GM12878 (cell line): Measurements from ENCODE around the gene BMF. TPM values are rescaled to one million over a fixed set of nuclear protein-coding genes. Genes with fewer than 3 reads are reported as not detected.

Source experiments
- ATAC-seq: fragments of 200-7000 bp; cut with Tn5 transposase; 3 replicates; pipeline ENCODE4 v1.9.1; 2020; ENCODE audit warnings: mild to moderate bottlenecking, moderate library complexity
- BruUV-seq: library from RNA; stranded (reverse); fragments of 400-500 nt; replicated peaks from 2 replicates; lab custom pipeline; 2021; lab: Mats Ljungman, UMichigan
- CTCF ChIA-PET: fragments of 300-600 bp; sonication (Branson Sonifier 250); formaldehyde crosslinking; extraction: SDS; loops from one replicate; lab custom pipeline; 2021; ENCODE audit warnings: inconsistent platforms; lab: Yijun Ruan, JAX
- POLR2A ChIA-PET: fragments of 350-600 bp; formaldehyde crosslinking; extraction: SDS; loops from one replicate; lab custom pipeline; 2021; ENCODE audit warnings: inconsistent platforms; lab: Charles Lee
- RAD21 ChIA-PET: fragments of 300-600 bp; sonication (Branson Sonifier 250); formaldehyde crosslinking; loops from one replicate; lab custom pipeline; 2023; ENCODE audit warnings: antibody characterized with exemption; ENCODE audit not compliant: unreplicated experiment; lab: Charles Lee
- SMC1A ChIA-PET: fragments of 300-600 bp; sonication (Branson Sonifier 250); formaldehyde crosslinking; loops from one replicate; lab custom pipeline; 2023; ENCODE audit not compliant: unreplicated experiment, uncharacterized antibody; lab: Charles Lee
- DNase-seq: peaks from one replicate; pipeline ENCODE4 v3.0.0-alpha.2; 2011; ENCODE audit warnings: low read depth, low spot score
- FAIRE-seq: peaks from 3 replicates; lab custom pipeline; 2011; peaks lifted over from hg19 to GRCh38; lab: Jason Lieb, UNC
- H2AFZ ChIP-seq: 2 replicates; pipeline ENCODE4 v1.6.0; 2011; ENCODE audit warnings: low read depth, low read length, control low read depth; ENCODE audit not compliant: control insufficient read depth
- H3K27ac ChIP-seq: 2 replicates; pipeline ENCODE4 v1.5.1; 2011; ENCODE audit warnings: control low read depth; ENCODE audit not compliant: control insufficient read depth, insufficient read depth
- H3K27me3 ChIP-seq, 2 experiments: replicated peaks in 1 of 2; 2 replicates each; pipeline versions ENCODE4 v1.6.0 to v1.6.1; 2011; ENCODE audit warnings: low read length in 1 of 2; ENCODE audit not compliant: control insufficient read depth in 2 of 2, insufficient read depth in 2 of 2
- H3K36me3 ChIP-seq, 2 experiments: 2 replicates each; pipeline ENCODE4 v1.5.1; 2011; ENCODE audit warnings: low read length in 1 of 2; ENCODE audit not compliant: control insufficient read depth in 2 of 2, insufficient read depth in 2 of 2
- H3K4me1 ChIP-seq: 2 replicates; pipeline ENCODE4 v1.6.1; 2011; ENCODE audit warnings: mild to moderate bottlenecking, low read length, moderate library complexity, mixed read lengths; ENCODE audit not compliant: control insufficient read depth, insufficient read depth
- H3K4me2 ChIP-seq: 2 replicates; pipeline ENCODE4 v1.6.0; 2011; ENCODE audit warnings: control low read depth; ENCODE audit not compliant: control insufficient read depth, insufficient read depth
- H3K4me3 ChIP-seq: fragments of 200-600 bp; sonication (generic); 2 replicates; pipeline ENCODE4 v1.5.1; 2016
- H3K79me2 ChIP-seq: 2 replicates; pipeline ENCODE4 v1.6.0; 2011; ENCODE audit warnings: low read length; ENCODE audit not compliant: control insufficient read depth, insufficient read depth
- H3K9ac ChIP-seq: 2 replicates; pipeline ENCODE4 v1.8.0; 2011; ENCODE audit warnings: low read length, control low read depth, mixed read lengths; ENCODE audit not compliant: control insufficient read depth, insufficient read depth
- H3K9me3 ChIP-seq: replicated peaks from 3 replicates; pipeline ENCODE4 v1.5.1; 2011; ENCODE audit warnings: mild to moderate bottlenecking, low read length; ENCODE audit not compliant: control insufficient read depth, insufficient read depth
- H4K20me1 ChIP-seq: 2 replicates; pipeline ENCODE4 v1.6.0; 2011; ENCODE audit not compliant: control insufficient read depth, insufficient read depth
- BACH1 ChIP-seq: fragments of 450-650 bp; IDR thresholded peaks from 2 replicates; pipeline ENCODE4 v1.6.1; 2017; ENCODE audit warnings: mild to moderate bottlenecking, borderline replicate concordance
- BRCA1 ChIP-seq: IDR thresholded peaks from 2 replicates; pipeline ENCODE4 v1.6.1; 2011; ENCODE audit warnings: low read depth, low read length, improper control_type of control experiment
- E2F8 ChIP-seq: fragments of 450-650 bp; IDR thresholded peaks from 2 replicates; pipeline ENCODE4 v1.6.1; 2018; ENCODE audit warnings: mild to moderate bottlenecking, low read depth, moderate library complexity; ENCODE audit not compliant: partially characterized antibody
- HDAC2 ChIP-seq: fragments of 200-600 bp; sonication (generic); IDR thresholded peaks from 2 replicates; pipeline ENCODE4 v1.6.1; 2017
- MXI1 ChIP-seq: fragments of 150-350 bp; IDR thresholded peaks from 2 replicates; pipeline ENCODE4 v1.6.1; 2011; ENCODE audit warnings: low read depth, mild to moderate bottlenecking, inconsistent platforms, low read length, improper control_type of control experiment
- NR2F1 ChIP-seq: fragments of 450-650 bp; conservative IDR thresholded peaks from 2 replicates; pipeline ENCODE4 v1.6.1; 2017; ENCODE audit warnings: mild to moderate bottlenecking
- PAX5 ChIP-seq: IDR thresholded peaks from 2 replicates; pipeline ENCODE4 v1.6.1; 2011; ENCODE audit warnings: low read depth, low read length, borderline replicate concordance
- PKNOX1 ChIP-seq: fragments of 450-650 bp; IDR thresholded peaks from 2 replicates; pipeline ENCODE4 v1.6.1; 2016; ENCODE audit warnings: mild to moderate bottlenecking
- RAD21 ChIP-seq: IDR thresholded peaks from 2 replicates; pipeline ENCODE4 v1.6.1; 2011; ENCODE audit warnings: mild to moderate bottlenecking, low read depth, low read length, moderate library complexity; ENCODE audit not compliant: insufficient read depth
- TAF1 ChIP-seq: IDR thresholded peaks from 2 replicates; pipeline ENCODE4 v1.6.1; 2011; ENCODE audit warnings: mild to moderate bottlenecking, low read depth, low read length, borderline replicate concordance
- ZBTB33 ChIP-seq: fragments of 450-650 bp; IDR thresholded peaks from 2 replicates; pipeline ENCODE4 v1.6.1; 2017; ENCODE audit warnings: mild to moderate bottlenecking
- ZNF217 ChIP-seq: fragments of 450-650 bp; IDR thresholded peaks from 2 replicates; pipeline ENCODE4 v1.6.1; 2017; ENCODE audit warnings: antibody characterized with exemption, mild to moderate bottlenecking
- ZNF384 ChIP-seq: IDR thresholded peaks from 2 replicates; pipeline ENCODE4 v1.6.1; 2012; ENCODE audit warnings: low read depth, mild to moderate bottlenecking, low read length, improper control_type of control experiment, borderline replicate concordance
- WGBS: methylation state at CpG from one replicate; pipeline ENCODE4 v1.1.6; 2016; ENCODE audit warnings: low lambda C conversion rate; ENCODE audit not compliant: insufficient replicate concordance, insufficient coverage; ENCODE audit errors: missing lambda C conversion rate; 5-methylcytosine and 5-hydroxymethylcytosine counted together
- in situ Hi-C: fragments of 300-500 bp; cut with MboI; formaldehyde crosslinking; loops from 9 replicates; pipeline ENCODE4 v1.14.3; 2018; ENCODE audit warnings: mixed read lengths
- intact Hi-C: fragments of 100-400 bp; cut with micrococcal nuclease; formaldehyde crosslinking; loops from one replicate; pipeline ENCODE4 v1.14.2; 2022; ENCODE audit not compliant: unreplicated experiment
- polyA plus RNA-seq, 11 experiments: library from polyadenylated mRNA; depleted of rRNA in 4 of 11; unstranded in 6 of 11; stranded (reverse) in 5 of 11; fragments of >200 nt; fragmentation: Nextera tagmentation in 4 of 11; fragmentation: Illumina TruSeq in 1 of 11; extraction: Ambion mirVana in 4 of 11; extraction: Trizol in 1 of 11; gene quantifications; 1 replicate in 1 of 11; 2 replicates in 10 of 11; pipeline versions ENCODE4 v1.2.1 to v1.2.3, GENCODE V29; 2011 to 2016; ENCODE audit warnings: inconsistent platforms in 2 of 11, missing spikeins in 2 of 11, low read depth in 1 of 11
- total RNA-seq, 4 experiments: library from RNA; depleted of rRNA in 3 of 4; stranded (reverse); fragments of >200 nt in 3 of 4; fragmentation: Illumina TruSeq in 1 of 4; extraction: Trizol in 1 of 4; gene quantifications; 2 replicates each; pipeline versions ENCODE4 v1.2.1 to v1.2.3, GENCODE V29; 2013 to 2021

BMF gene
- total and polyA plus RNA-seq, 10 of the 15 experiments (the other 5 are each of a cell fraction or from before 2014, with no cell fraction given): 0.82 to 34.9 (median 16.9) TPM

GRCh38 chr15:40108061-40108854 lies 421 bp downstream of the BMF start:
- peak overlapping the region; percentile 96 for H3K4me2 ChIP-seq
- H3K9me3 ChIP-seq: no peaks in the 10 kb centered on the region
- H3K27me3 ChIP-seq: no peaks in the 10 kb centered on the region
- peaks cover 30% of the 10 kb centered on the region for H3K79me2 ChIP-seq
- no peaks in the 10 kb centered on the region for H3K36me3 ChIP-seq
- ChIA-PET RAD21 (interaction anchor here (0.7 to 24.6 kb wide), 15 partner anchors 11 to 220 kb away, joined by 3 to 903 read pairs (median 11); partner anchors contain the start of genes BUB1B and SRP14), SMC1A (interaction anchor here (1.0 to 29.7 kb wide), 14 partner anchors 29 to 171 kb away, joined by 3 to 1082 read pairs (median 4); partner anchors contain the start of genes BUB1B and SRP14), CTCF (interaction anchor here (0.7 to 19.0 kb wide), 21 partner anchors 13 to 314 kb away, joined by 3 to 776 read pairs (median 9); partner anchors contain the start of genes BUB1B and SRP14), POLR2A (interaction anchor here (0.6 to 17.1 kb wide), 12 partner anchors 10 to 173 kb away, joined by 3 to 307 read pairs (median 10); partner anchors contain the start of genes BUB1B and SRP14)
- H3K4me1 ChIP-seq: peaks cover 56% of the 10 kb centered on the region
- ATAC-seq (no peak), FAIRE-seq (no peak), DNase-seq (no peak)
- intact Hi-C loops (loop anchor here (2.0 to 10.0 kb wide), 4 partner anchors 53 to 321 kb away; partner anchors contain the start of genes BUB1B and EIF2AK4), in situ Hi-C loops (loop anchor here (10.0 kb wide), 3 partner anchors 53 to 323 kb away; partner anchors contain the start of genes EIF2AK4 and FSIP1)
- H2AFZ ChIP-seq: no peak overlapping the region; the same call in 1 of the 2 replicates
- no TSS peak for BruUV-seq
- H3K27ac ChIP-seq: peak overlapping the region; percentile 96
- H3K9ac ChIP-seq: peak overlapping the region; percentile 74
- under 1% methylated on average over 40 of the region's 47 CpGs for WGBS
- peak overlapping the region; percentile 73 for H3K4me3 ChIP-seq
- no peaks in the 10 kb centered on the region for H4K20me1 ChIP-seq
- TF ChIP-seq TAF1 (no peak), RAD21 (no peak), PKNOX1 (no peak), ZBTB33 (no peak), HDAC2 (no peak), MXI1 (0 out of 2 replicates have a peak, but pooled peaks have one; percentile 48), ZNF217 (peak; percentile 73; the same call in 1 of the 2 replicates), E2F8 (no peak), NR2F1 (peak; percentile 58; the same call in 1 of the 2 replicates), ZNF384 (no peak), PAX5 (no peak), BACH1 (peak; percentile 53), BRCA1 (no peak)
